NCI-H128 (cell line): ENCODE results near the gene GRID1.

Experiments
- DNase-seq: peaks from one replicate; lab custom pipeline; 2025; ENCODE audit not compliant: unreplicated experiment; lab: John Stamatoyannopoulos, UW

The GRID1 gene

GRCh38 chr10:86281396-86281795 is 85.2 kb downstream of the GRID1 start:
- no peak for DNase-seq

- no peak for DNase-seq
Observed at GRCh38 chr10:86269332-86269731, 97.3 kb downstream of the GRID1 start.

GRCh38 chr10:86267286-86268195 is 99.1 kb downstream of the GRID1 start:
- no peak for DNase-seq

GRCh38 chr10:86266446-86267242 is 100.0 kb downstream of the GRID1 start:
- no peak for DNase-seq

GRCh38 chr10:86265895-86266259 is 100.7 kb downstream of the GRID1 start:
- no peak for DNase-seq

GRCh38 chr10:86265236-86265894 is 101.2 kb downstream of the GRID1 start:
- no peak for DNase-seq

- no peak for DNase-seq
Observed at GRCh38 chr10:86264481-86265231, 101.9 kb downstream of the GRID1 start.

GRCh38 chr10:86263907-86264306 is 102.7 kb downstream of the GRID1 start:
- no peak for DNase-seq

GRCh38 chr10:86263209-86263608 is 103.4 kb downstream of the GRID1 start:
- DNase-seq = no peak

GRCh38 chr10:86262688-86263181 is 103.9 kb downstream of the GRID1 start:
- no peak for DNase-seq

GRCh38 chr10:86261941-86262687 is 104.5 kb downstream of the GRID1 start:
- DNase-seq = no peak

- DNase-seq = no peak
Observed at GRCh38 chr10:86261470-86261869, 105.1 kb downstream of the GRID1 start.

- no peak for DNase-seq
Observed at GRCh38 chr10:86260564-86260963, 106.0 kb downstream of the GRID1 start.

- no peak for DNase-seq
Observed at GRCh38 chr10:86259901-86260562, 106.6 kb downstream of the GRID1 start.

GRCh38 chr10:86258941-86259340 is 107.7 kb downstream of the GRID1 start:
- no peak for DNase-seq

- no peak for DNase-seq
Observed at GRCh38 chr10:86258499-86258898, 108.1 kb downstream of the GRID1 start.

- DNase-seq = no peak
Observed at GRCh38 chr10:86257683-86258082, 108.9 kb downstream of the GRID1 start.

GRCh38 chr10:86256690-86257315 is 109.8 kb downstream of the GRID1 start:
- DNase-seq = no peak
